Spinal cord (tissue), 10 donors: ENCODE measurements around the gene C16orf74. TPM values are rescaled to one million over a fixed set of nuclear protein-coding genes. Genes with fewer than 3 reads are reported as not detected.

ENCODE experiments used
- DNase-seq, 6 donors: peaks; one replicate each; pipeline versions ENCODE4 v3.0.0 to v3.0.0-alpha.2; 2013 to 2015; ENCODE audit warnings: low spot score in 6 of 6, low read depth in 4 of 6
- H3K27ac ChIP-seq: one replicate; pipeline ENCODE4 v1.5.1; 2013; ENCODE audit warnings: low read depth, low read length, control low read depth
- H3K27me3 ChIP-seq: one replicate; pipeline ENCODE4 v1.6.1; 2013; ENCODE audit warnings: low read length; ENCODE audit not compliant: control insufficient read depth, insufficient read depth
- H3K36me3 ChIP-seq: one replicate; pipeline ENCODE4 v1.6.1; 2013; ENCODE audit warnings: low read length; ENCODE audit not compliant: control insufficient read depth, insufficient read depth
- H3K4me1 ChIP-seq: one replicate; pipeline ENCODE4 v1.6.1; 2013; ENCODE audit warnings: low read length; ENCODE audit not compliant: control insufficient read depth, insufficient read depth
- H3K4me3 ChIP-seq: one replicate; pipeline ENCODE4 v1.5.1; 2013; ENCODE audit warnings: low read depth, low read length, control low read depth
- H3K9me3 ChIP-seq: one replicate; pipeline ENCODE4 v1.6.1; 2013; ENCODE audit warnings: low read length; ENCODE audit not compliant: control insufficient read depth, insufficient read depth
- WGBS: methylation state at CpG from one replicate; pipeline ENCODE4 v1.1.5; 2013; ENCODE audit warnings: missing lambda C conversion rate; ENCODE audit not compliant: insufficient coverage; 5-methylcytosine and 5-hydroxymethylcytosine counted together
- polyA plus RNA-seq, 2 donors: library from polyadenylated mRNA; unstranded; fragments of 120-200 nt; gene quantifications; one replicate each; pipeline ENCODE4 v1.2.1, GENCODE V29; 2013; ENCODE audit not compliant: insufficient read length in 2 of 2
- total RNA-seq, 2 donors: library from RNA; depleted of rRNA in 1 of 2; stranded (reverse); fragments of 120-200 nt in 1 of 2; fragments of >200 nt in 1 of 2; gene quantifications; one replicate each; pipeline versions ENCODE4 v1.2.3 to v1.2.4, GENCODE V29; 2013 to 2014
- donor health status: healthy.

The C16orf74 gene
- total and polyA plus RNA-seq, 4 donors, result 1.8 to 4.8 (median 2.9) TPM

- WGBS, result 77% methylated on average over 5 of the region's 9 CpGs
- no peak for DNase-seq
These were observed 61.0 kb downstream of the C16orf74 start for GRCh38 chr16:85689950-85690320.

GRCh38 chr16:85689285-85689949 lies 61.5 kb downstream of the C16orf74 start:
- no peaks in the 10 kb centered on the region for H3K27me3 ChIP-seq
- DNase-seq, result no peak
- H3K9me3 ChIP-seq, result no peaks in the 10 kb centered on the region
- peak overlapping the region; percentile 54 for H3K4me3 ChIP-seq
- H3K36me3 ChIP-seq, result no peaks in the 10 kb centered on the region
- no peak overlapping the region for H3K27ac ChIP-seq
- 73% methylated on average over 12 of the region's 27 CpGs for WGBS
- peaks cover 22% of the 10 kb centered on the region for H3K4me1 ChIP-seq

More at GRCh38 chr16:85689950-85690320, 61.0 kb downstream of the C16orf74 start:
- no peaks in the 10 kb centered on the region for H3K27me3 ChIP-seq
- no peak overlapping the region for H3K4me3 ChIP-seq
- H3K4me1 ChIP-seq, result peaks cover 22% of the 10 kb centered on the region
- no peaks in the 10 kb centered on the region for H3K36me3 ChIP-seq
- no peaks in the 10 kb centered on the region for H3K9me3 ChIP-seq
- H3K27ac ChIP-seq, result no peak overlapping the region

- no peaks in the 10 kb centered on the region for H3K36me3 ChIP-seq
- no peaks in the 10 kb centered on the region for H3K27me3 ChIP-seq
- peak within 1 kb of the TSS; percentile 54 for H3K4me3 ChIP-seq
- H3K4me1 ChIP-seq, result peaks cover 22% of the 10 kb centered on the region
- no peak within 1 kb of the TSS for H3K27ac ChIP-seq
- no peaks in the 10 kb centered on the region for H3K9me3 ChIP-seq
- under 1% methylated on average over 74 of the region's 86 CpGs for WGBS
- DNase-seq, result peak in 5 of 6 donors; percentile 69 to 96 (median 82)
These were observed 62.2 kb downstream of the C16orf74 start, which contains the start of gene GINS2 for GRCh38 chr16:85688586-85689284. TSS of gene GINS2 (minus strand) at chr16:85688954. CDS start at chr16:85688898, 56 bp downstream.

GRCh38 chr16:85687651-85688471 lies 63.0 kb downstream of the C16orf74 start:
- no peaks in the 10 kb centered on the region for H3K9me3 ChIP-seq
- H3K36me3 ChIP-seq, result no peaks in the 10 kb centered on the region
- H3K4me1 ChIP-seq, result peaks cover 22% of the 10 kb centered on the region
- 79% methylated on average over 46 of the region's 49 CpGs for whole genome bisulfite sequencing
- no peak overlapping the region for H3K27ac ChIP-seq
- peak overlapping the region; percentile 53 for H3K4me3 ChIP-seq
- H3K27me3 ChIP-seq, result no peaks in the 10 kb centered on the region
- no peak for DNase-seq

GRCh38 chr16:85686912-85687591 lies 63.8 kb downstream of the C16orf74 start:
- no peaks in the 10 kb centered on the region for H3K27me3 ChIP-seq
- no peaks in the 10 kb centered on the region for H3K9me3 ChIP-seq
- 96% methylated on average over 8 of the region's 15 CpGs for whole genome bisulfite sequencing
- DNase-seq, result no peak
- peaks cover 3% of the 10 kb centered on the region for H3K36me3 ChIP-seq
- no peak overlapping the region for H3K27ac ChIP-seq
- H3K4me3 ChIP-seq, result no peak overlapping the region
- peaks cover 22% of the 10 kb centered on the region for H3K4me1 ChIP-seq

GRCh38 chr16:85685251-85685650 lies 65.6 kb downstream of the C16orf74 start:
- Histone ChIP-seq H3K4me1 (peaks cover 22% of the 10 kb centered on the region), H3K27me3 (no peaks in the 10 kb centered on the region), H3K27ac (no peak overlapping the region), H3K36me3 (peaks cover 8% of the 10 kb centered on the region), H3K9me3 (no peaks in the 10 kb centered on the region), H3K4me3 (no peak overlapping the region)
- DNase-seq, result no peak
- 96% methylated on average over 2 of the region's 2 CpGs for WGBS

GRCh38 chr16:85683363-85683762 lies 67.5 kb downstream of the C16orf74 start:
- H3K27ac ChIP-seq, result no peak overlapping the region
- DNase-seq, result no peak

GRCh38 chr16:85682516-85682915 lies 68.4 kb downstream of the C16orf74 start:
- H3K36me3 ChIP-seq, result peaks cover 22% of the 10 kb centered on the region
- no peaks in the 10 kb centered on the region for H3K27me3 ChIP-seq
- 76% methylated on average over 9 of the region's 9 CpGs for WGBS
- H3K27ac ChIP-seq, result no peak overlapping the region
- no peak overlapping the region for H3K4me3 ChIP-seq
- peaks cover 3% of the 10 kb centered on the region for H3K4me1 ChIP-seq
- H3K9me3 ChIP-seq, result no peaks in the 10 kb centered on the region
- no peak for DNase-seq

More at GRCh38 chr16:85683363-85683762, 67.5 kb downstream of the C16orf74 start:
- H3K9me3 ChIP-seq, result no peaks in the 10 kb centered on the region
- peaks cover 11% of the 10 kb centered on the region for H3K4me1 ChIP-seq
- no peak overlapping the region for H3K4me3 ChIP-seq
- H3K36me3 ChIP-seq, result peaks cover 17% of the 10 kb centered on the region
- H3K27me3 ChIP-seq, result no peaks in the 10 kb centered on the region

GRCh38 chr16:85681255-85681654 lies 69.6 kb downstream of the C16orf74 start:
- Histone ChIP-seq H3K36me3 (peaks cover 25% of the 10 kb centered on the region), H3K27me3 (no peaks in the 10 kb centered on the region)
- 98% methylated on average over 5 of the region's 8 CpGs for WGBS

More at GRCh38 chr16:85681255-85681654, 69.6 kb downstream of the C16orf74 start:
- Histone ChIP-seq H3K4me3 (no peak overlapping the region), H3K4me1 (no peaks in the 10 kb centered on the region), H3K9me3 (no peaks in the 10 kb centered on the region), H3K27ac (no peak overlapping the region)
- DNase-seq, result no peak
